SK-N-MC (cell line): ENCODE measurements around the gene CHAC2.

Experiments used
- EZH2 ChIP-seq: fragments of 200-600 bp; sonication (generic); IDR thresholded peaks from one replicate; pipeline ENCODE4 v1.6.1; 2017; ENCODE audit warnings: antibody characterized with exemption
- FOXP2 ChIP-seq: optimal IDR thresholded peaks from 2 replicates; pipeline ENCODE3; 2011; ENCODE audit warnings: mild to moderate bottlenecking, moderate library complexity; ENCODE audit not compliant: insufficient read depth; ENCODE audit errors: extremely low read length, control extremely low read depth

GRCh38 chr2:53756644-53757043, 11.0 kb upstream of the CHAC2 start:
- TF ChIP-seq EZH2 (no peak), FOXP2 (no peak)
